OCI-LY7 (cell line): Measurements from ENCODE around the gene RHBDL2.

Experiments
- EZH2phosphoT487 ChIP-seq: fragments of 200-600 bp; sonication (generic); IDR thresholded peaks from 2 replicates; pipeline ENCODE4 v1.6.1; 2018; ENCODE audit warnings: low read depth, borderline replicate concordance, mild to moderate bottlenecking, mixed run types, antibody characterized with exemption, low read length, moderate library complexity, mixed read lengths
- TF ChIP-seq, protein P1 (sequence below): fragments of 200-600 bp; sonication (generic); conservative IDR thresholded peaks from 2 replicates; pipeline ENCODE4 v1.5.1; 2014; ENCODE audit warnings: mild to moderate bottlenecking, antibody characterized with exemption, low read length, moderate library complexity, mixed read lengths

DNA sequence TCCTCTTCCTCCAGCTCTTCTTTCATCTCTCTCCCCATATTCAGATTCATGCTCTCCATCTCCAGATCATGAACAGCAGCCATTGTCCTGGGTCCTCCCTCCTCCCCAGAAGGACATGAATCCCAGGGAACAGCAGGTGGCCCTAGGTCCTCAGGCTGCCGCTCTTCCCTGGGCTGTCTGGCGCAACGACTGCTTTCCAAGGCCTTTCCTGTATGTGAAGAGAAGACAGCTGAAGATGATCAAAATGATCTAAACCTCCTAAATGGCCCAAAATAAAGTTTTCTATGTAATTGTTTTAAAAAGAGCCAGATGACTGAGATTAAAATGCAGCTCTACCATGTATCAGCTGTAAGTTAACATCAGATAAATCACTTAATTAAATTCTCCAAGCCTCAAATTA is 22.5 kb downstream of the RHBDL2 start:
- TF ChIP-seq, protein P1, sequence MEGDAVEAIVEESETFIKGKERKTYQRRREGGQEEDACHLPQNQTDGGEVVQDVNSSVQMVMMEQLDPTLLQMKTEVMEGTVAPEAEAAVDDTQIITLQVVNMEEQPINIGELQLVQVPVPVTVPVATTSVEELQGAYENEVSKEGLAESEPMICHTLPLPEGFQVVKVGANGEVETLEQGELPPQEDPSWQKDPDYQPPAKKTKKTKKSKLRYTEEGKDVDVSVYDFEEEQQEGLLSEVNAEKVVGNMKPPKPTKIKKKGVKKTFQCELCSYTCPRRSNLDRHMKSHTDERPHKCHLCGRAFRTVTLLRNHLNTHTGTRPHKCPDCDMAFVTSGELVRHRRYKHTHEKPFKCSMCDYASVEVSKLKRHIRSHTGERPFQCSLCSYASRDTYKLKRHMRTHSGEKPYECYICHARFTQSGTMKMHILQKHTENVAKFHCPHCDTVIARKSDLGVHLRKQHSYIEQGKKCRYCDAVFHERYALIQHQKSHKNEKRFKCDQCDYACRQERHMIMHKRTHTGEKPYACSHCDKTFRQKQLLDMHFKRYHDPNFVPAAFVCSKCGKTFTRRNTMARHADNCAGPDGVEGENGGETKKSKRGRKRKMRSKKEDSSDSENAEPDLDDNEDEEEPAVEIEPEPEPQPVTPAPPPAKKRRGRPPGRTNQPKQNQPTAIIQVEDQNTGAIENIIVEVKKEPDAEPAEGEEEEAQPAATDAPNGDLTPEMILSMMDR: no peak
- TF ChIP-seq EZH2phosphoT487: no peak
